WTC11 (cell line): Measurements from ENCODE around the gene SIX6. TPM values are rescaled to one million over a fixed set of nuclear protein-coding genes. Genes with fewer than 3 reads are reported as not detected.
A peak's percentile ranks its signal among the peaks of the same experiment; 100 is the strongest.
"Not testable (repeated sequence)": the region's sequence is repeated elsewhere in the genome, so short reads cannot be mapped to it uniquely, and the experiment has no call there.

Source experiments
- ATAC-seq: fragments of 200-7000 bp; cut with Tn5 transposase; 2 replicates; pipeline ENCODE4 v1.10.0; 2021; ENCODE audit warnings: mild to moderate bottlenecking, moderate library complexity
- Bru-seq: library from RNA; stranded (reverse); fragments of 400-500 nt; gene quantifications from one replicate; lab custom pipeline; 2021; lab: Mats Ljungman, UMichigan
- CTCF ChIA-PET: fragments of 300-600 bp; sonication (Branson Sonifier 250); formaldehyde crosslinking; loops from one replicate; lab custom pipeline; 2021; ENCODE audit warnings: antibody characterized with exemption; lab: Charles Lee
- POLR2A ChIA-PET: fragments of 350-600 bp; sonication (Branson Sonifier 250); formaldehyde crosslinking; loops from one replicate; lab custom pipeline; 2021; ENCODE audit warnings: antibody characterized with exemption; lab: Charles Lee
- DNase-seq: peaks from one replicate; pipeline ENCODE4 v3.0.0; 2021; ENCODE audit warnings: low spot score
- H3K27ac Mint-ChIP-seq: 2 replicates; pipeline ENCODE4 v1.8.0; 2021; ENCODE audit warnings: mixed read lengths
- H3K27me3 Mint-ChIP-seq: 2 replicates; pipeline ENCODE4 v1.8.0; 2021; ENCODE audit warnings: low read depth, mild to moderate bottlenecking, moderate library complexity, mixed read lengths
- H3K36me3 Mint-ChIP-seq: 2 replicates; pipeline ENCODE4 v1.8.0; 2021; ENCODE audit warnings: mixed read lengths
- H3K4me1 Mint-ChIP-seq: 2 replicates; pipeline ENCODE4 v1.8.0; 2022; ENCODE audit warnings: mixed read lengths
- H3K4me3 Mint-ChIP-seq: 2 replicates; pipeline ENCODE4 v1.8.0; 2021; ENCODE audit warnings: mild to moderate bottlenecking, moderate library complexity, mixed read lengths
- H3K9me3 Mint-ChIP-seq: 2 replicates; pipeline ENCODE4 v1.8.0; 2021; ENCODE audit warnings: mixed read lengths
- CDX4 ChIP-seq: fragments of 250-450 bp; sonication (Bioruptor Pico); IDR thresholded peaks from 2 replicates; pipeline ENCODE4 v1.9.0; 2021; ENCODE audit warnings: moderate library complexity, mild to moderate bottlenecking, inconsistent platforms, borderline replicate concordance
- ETV6 ChIP-seq: sonication (generic); formaldehyde crosslinking; IDR thresholded peaks from 2 replicates; pipeline ENCODE4 v1.8.1; 2022; ENCODE audit warnings: mild to moderate bottlenecking, missing genetic modification reagents
- FOXK1 ChIP-seq: sonication (generic); formaldehyde crosslinking; IDR thresholded peaks from 2 replicates; pipeline ENCODE4 v1.8.0; 2022; ENCODE audit warnings: mild to moderate bottlenecking, moderate library complexity, missing genetic modification reagents
- GTF2I ChIP-seq: fragments of 250-450 bp; sonication (Bioruptor Pico); conservative IDR thresholded peaks from 2 replicates; pipeline ENCODE4 v1.4.0; 2021; ENCODE audit warnings: mild to moderate bottlenecking
- HMGA2 ChIP-seq: fragments of 250-450 bp; sonication (Bioruptor Pico); IDR thresholded peaks from 2 replicates; pipeline ENCODE4 v1.4.0; 2021; ENCODE audit warnings: mild to moderate bottlenecking, moderate library complexity
- IRF2 ChIP-seq: sonication (generic); formaldehyde crosslinking; IDR thresholded peaks from 2 replicates; pipeline ENCODE4 v1.8.0; 2022; ENCODE audit warnings: low read depth, missing genetic modification reagents, borderline replicate concordance
- MYBL2 ChIP-seq: sonication (generic); formaldehyde crosslinking; IDR thresholded peaks from 2 replicates; pipeline ENCODE4 v1.8.1; 2023; ENCODE audit warnings: mild to moderate bottlenecking, moderate library complexity, missing genetic modification reagents
- NFE2L1 ChIP-seq: sonication (generic); formaldehyde crosslinking; IDR thresholded peaks from 2 replicates; pipeline ENCODE4 v1.8.1; 2023; ENCODE audit warnings: missing genetic modification reagents
- NFYB ChIP-seq: sonication (generic); formaldehyde crosslinking; conservative IDR thresholded peaks from 2 replicates; pipeline ENCODE4 v1.8.0; 2022; ENCODE audit warnings: low read depth, missing genetic modification reagents
- NR3C1 ChIP-seq: sonication (generic); formaldehyde crosslinking; conservative IDR thresholded peaks from 2 replicates; pipeline ENCODE4 v1.8.1; 2023; ENCODE audit warnings: low read depth, mild to moderate bottlenecking, missing genetic modification reagents
- RELA ChIP-seq: sonication (generic); formaldehyde crosslinking; IDR thresholded peaks from 2 replicates; pipeline ENCODE4 v1.8.1; 2022; ENCODE audit warnings: missing genetic modification reagents, mild to moderate bottlenecking, borderline replicate concordance
- RORB ChIP-seq: fragments of 250-450 bp; sonication (Bioruptor Pico); IDR thresholded peaks from 2 replicates; pipeline ENCODE4 v1.9.0; 2021; ENCODE audit warnings: mild to moderate bottlenecking
- SP1 ChIP-seq: sonication (generic); formaldehyde crosslinking; conservative IDR thresholded peaks from 2 replicates; pipeline ENCODE4 v1.8.1; 2022; ENCODE audit warnings: missing genetic modification reagents
- ZNF396 ChIP-seq: fragments of 250-450 bp; sonication (Bioruptor Pico); IDR thresholded peaks from 2 replicates; pipeline ENCODE4 v1.8.0; 2021; ENCODE audit warnings: mild to moderate bottlenecking, moderate library complexity, borderline replicate concordance
- ZNF512 ChIP-seq: sonication (generic); formaldehyde crosslinking; IDR thresholded peaks from 2 replicates; pipeline ENCODE4 v1.8.1; 2022; ENCODE audit warnings: missing genetic modification reagents, borderline replicate concordance
- long read RNA-seq, 3 experiments: library from RNA in 1 of 3; library from capped mRNA in 1 of 3; library from polyadenylated mRNA in 1 of 3; unstranded in 2 of 3; stranded (forward) in 1 of 3; transcript quantifications; one replicate each; pipeline ENCODE4 v2.0.0, GENCODE V29; 2021
- total RNA-seq: library from RNA; stranded (reverse); gene quantifications from 3 replicates; pipeline ENCODE4 v1.2.3, GENCODE V29; 2021
- TF ChIP-seq, protein P1 (sequence below): sonication (generic); formaldehyde crosslinking; IDR thresholded peaks from 2 replicates; pipeline ENCODE4 v1.8.0; 2022; ENCODE audit warnings: mild to moderate bottlenecking, missing genetic modification reagents
- TF ChIP-seq, protein P2 (sequence below): sonication (generic); formaldehyde crosslinking; IDR thresholded peaks from 2 replicates; pipeline ENCODE4 v1.8.0; 2022; ENCODE audit warnings: mild to moderate bottlenecking, missing genetic modification reagents
- TF ChIP-seq, protein P3 (sequence below): sonication (generic); formaldehyde crosslinking; IDR thresholded peaks from 2 replicates; pipeline ENCODE4 v1.8.1; 2023; ENCODE audit warnings: mild to moderate bottlenecking, missing genetic modification reagents, moderate library complexity
- TF ChIP-seq, protein P4 (sequence below): sonication (generic); formaldehyde crosslinking; IDR thresholded peaks from 2 replicates; pipeline ENCODE4 v1.8.1; 2022; ENCODE audit warnings: low read depth, missing genetic modification reagents, borderline replicate concordance

The SIX6 gene
- 0.07 TPM in 1 of 3 replicates, not detected in the others for total RNA-seq
- Bru-seq, nascent RNA = not detected
- long read RNA-seq, experiment 1 = 0 reads
- long read RNA-seq, experiment 2 = 0 reads
- long read RNA-seq, experiment 3 = 0 reads

DNA sequence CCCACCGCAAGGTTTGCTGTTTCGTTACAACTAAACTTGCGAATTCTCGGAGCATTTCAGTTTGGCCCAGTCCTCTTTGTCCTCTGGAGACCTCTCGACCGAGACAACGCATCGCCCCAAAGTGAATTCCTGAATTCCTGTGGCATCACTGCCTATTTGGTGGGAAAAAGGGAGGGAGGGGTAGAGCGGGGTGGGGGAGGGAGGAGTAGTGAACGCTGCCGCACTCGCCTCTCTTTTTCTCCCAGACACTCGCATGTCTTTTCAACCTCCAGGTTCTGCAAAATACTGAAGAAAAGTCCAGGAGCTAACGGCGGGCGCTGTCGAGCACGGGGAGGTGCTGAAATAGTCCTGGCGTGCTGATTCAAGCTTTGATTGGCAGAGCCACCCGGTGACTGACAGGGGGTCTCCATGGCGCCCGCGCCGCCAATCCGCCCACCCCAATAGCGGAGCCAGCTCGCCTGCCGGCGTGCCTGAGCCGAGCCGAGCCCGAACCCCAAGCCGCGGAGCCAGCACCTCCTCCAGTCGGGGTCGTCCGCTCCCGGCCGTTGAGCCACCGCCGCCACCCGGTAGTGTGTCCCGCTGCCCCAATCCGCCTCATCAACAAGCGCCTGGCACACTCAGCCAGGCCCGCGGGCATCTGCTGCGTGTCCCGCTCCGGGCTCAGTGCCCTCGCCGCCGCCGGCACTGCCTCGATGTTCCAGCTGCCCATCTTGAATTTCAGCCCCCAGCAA lies at the start of gene SIX6:
Gene SIX6, plus strand, starts transcription at position 440 of the 731 bp plus-strand sequence. Its CDS starts 253 bp downstream, at position 693.
- DNase-seq (peak; percentile 82), ATAC-seq (peak; percentile 38)
- Mint-ChIP-seq H3K9me3 (no peaks in the 10 kb centered on the region), H3K27me3 (peaks cover 100% of the 10 kb centered on the region), H3K27ac (no peak within 1 kb of the TSS), H3K36me3 (no peaks in the 10 kb centered on the region), H3K4me3 (peak within 1 kb of the TSS; percentile 72), H3K4me1 (peaks cover 75% of the 10 kb centered on the region)
- ChIA-PET POLR2A (interaction anchor here (0.6 to 1.1 kb wide), 2 partner anchors 260 to 532 kb away, joined by 3 to 4 read pairs; partner anchors contain the start of gene PPM1A), CTCF (interaction anchor here (0.7 to 4.7 kb wide), 6 partner anchors 33 to 243 kb away, joined by 3 to 22 read pairs (median 8); no protein-coding TSS in a partner anchor)
- no peak for TF ChIP-seq CDX4 (CRISPR knock-in tag)
- 0 out of 2 replicates have a peak, but pooled peaks have one; percentile 26 for TF ChIP-seq SP1
- TF ChIP-seq FOXK1 (CRISPR knock-in tag) = 0 out of 2 replicates have a peak, but pooled peaks have one; percentile 30
- peak; percentile 37; the same call in 1 of the 2 replicates for TF ChIP-seq NFYB
- TF ChIP-seq, protein P1, sequence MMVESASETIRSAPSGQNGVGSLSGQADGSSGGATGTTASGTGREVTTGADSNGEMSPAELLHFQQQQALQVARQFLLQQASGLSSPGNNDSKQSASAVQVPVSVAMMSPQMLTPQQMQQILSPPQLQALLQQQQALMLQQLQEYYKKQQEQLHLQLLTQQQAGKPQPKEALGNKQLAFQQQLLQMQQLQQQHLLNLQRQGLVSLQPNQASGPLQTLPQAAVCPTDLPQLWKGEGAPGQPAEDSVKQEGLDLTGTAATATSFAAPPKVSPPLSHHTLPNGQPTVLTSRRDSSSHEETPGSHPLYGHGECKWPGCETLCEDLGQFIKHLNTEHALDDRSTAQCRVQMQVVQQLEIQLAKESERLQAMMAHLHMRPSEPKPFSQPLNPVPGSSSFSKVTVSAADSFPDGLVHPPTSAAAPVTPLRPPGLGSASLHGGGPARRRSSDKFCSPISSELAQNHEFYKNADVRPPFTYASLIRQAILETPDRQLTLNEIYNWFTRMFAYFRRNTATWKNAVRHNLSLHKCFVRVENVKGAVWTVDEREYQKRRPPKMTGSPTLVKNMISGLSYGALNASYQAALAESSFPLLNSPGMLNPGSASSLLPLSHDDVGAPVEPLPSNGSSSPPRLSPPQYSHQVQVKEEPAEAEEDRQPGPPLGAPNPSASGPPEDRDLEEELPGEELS (CRISPR knock-in tag) = 0 out of 2 replicates have a peak, but pooled peaks have one; percentile 17
- peak; percentile 56; the same call in 1 of the 2 replicates for TF ChIP-seq ETV6 (CRISPR knock-in tag)

GRCh38 chr14:60480248-60480647 lies 28.7 kb upstream of the SIX6 start:
- H3K27me3 Mint-ChIP-seq, DNase-seq, H3K4me1 Mint-ChIP-seq, POLR2A ChIA-PET, H3K27ac Mint-ChIP-seq, CTCF ChIA-PET, H3K4me3 Mint-ChIP-seq, ATAC-seq: not testable (repeated sequence)
- peaks cover 17% of the 10 kb centered on the region for H3K36me3 Mint-ChIP-seq
- peaks cover 26% of the 10 kb centered on the region for H3K9me3 Mint-ChIP-seq

DNA sequence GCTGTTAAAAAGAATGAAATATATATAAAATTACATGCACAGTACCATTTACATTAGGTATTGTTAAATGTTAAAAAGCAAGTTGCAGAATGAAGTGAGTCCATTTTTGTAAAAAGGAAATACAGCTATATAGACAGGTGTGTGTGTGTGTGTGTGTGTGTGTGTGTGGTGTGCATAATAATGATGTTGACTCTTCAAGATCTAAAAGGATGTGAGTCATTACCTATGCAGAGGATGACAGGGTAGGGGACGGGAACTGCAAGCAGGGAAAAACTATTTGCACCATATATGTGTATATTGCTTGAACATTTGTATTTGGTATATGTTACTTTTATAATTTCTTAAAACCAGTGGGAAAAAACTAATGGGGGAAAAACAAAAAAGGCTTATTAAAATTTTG lies 26.2 kb upstream of the SIX6 start:
- H3K4me1 Mint-ChIP-seq = peaks cover 3% of the 10 kb centered on the region; the same call in 1 of the 2 replicates
- TF ChIP-seq IRF2 (CRISPR knock-in tag) = no peak
- TF ChIP-seq RORB = no peak
- no peak for TF ChIP-seq RELA (CRISPR knock-in tag)
- H3K27ac Mint-ChIP-seq = no peak overlapping the region
- H3K4me3 Mint-ChIP-seq = no peak overlapping the region
- DNase-seq (no peak), ATAC-seq (no peak)
- H3K9me3 Mint-ChIP-seq = peaks cover 14% of the 10 kb centered on the region
- ChIA-PET CTCF (no interaction called here), POLR2A (no interaction called here)
- no peaks in the 10 kb centered on the region; the same call in 1 of the 2 replicates for H3K27me3 Mint-ChIP-seq
- peaks cover 13% of the 10 kb centered on the region for H3K36me3 Mint-ChIP-seq

DNA sequence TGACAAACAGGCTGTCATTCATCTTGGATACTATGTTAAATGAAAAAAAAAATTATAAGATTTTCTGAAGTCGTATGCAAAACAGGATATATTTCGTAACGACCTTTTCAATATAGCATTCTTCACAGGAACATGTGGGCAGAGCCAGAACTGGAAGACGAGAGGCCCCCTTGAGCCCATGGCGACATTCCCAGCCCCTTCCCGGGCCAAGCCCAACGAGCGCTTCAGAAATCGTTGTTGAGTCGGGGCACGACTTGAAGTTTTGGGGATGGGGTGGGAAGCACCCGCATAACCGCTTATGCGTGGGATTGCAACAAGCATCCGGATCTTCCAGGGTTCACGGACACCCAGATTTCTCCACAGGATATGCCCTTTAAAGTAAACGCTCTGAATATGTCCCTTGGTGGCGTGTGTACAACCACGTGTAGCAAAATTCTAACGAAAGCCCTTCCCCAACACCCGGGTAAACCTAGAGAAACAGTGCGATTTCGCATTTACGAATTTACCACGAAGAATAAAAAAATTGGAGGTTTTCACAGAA lies 23.8 kb upstream of the SIX6 start:
- Mint-ChIP-seq H3K27ac (no peak overlapping the region), H3K27me3 (no peaks in the 10 kb centered on the region; the same call in 1 of the 2 replicates), H3K9me3 (peaks cover 8% of the 10 kb centered on the region), H3K4me1 (peaks cover 3% of the 10 kb centered on the region; the same call in 1 of the 2 replicates), H3K4me3 (peak overlapping the region; percentile 82), H3K36me3 (peaks cover 8% of the 10 kb centered on the region)
- POLR2A ChIA-PET = no interaction called here
- no peak for DNase-seq
- TF ChIP-seq MYBL2 (no peak), NR3C1 (CRISPR knock-in tag) (no peak), NFE2L1 (no peak), HMGA2 (CRISPR knock-in tag) (no peak), GTF2I (CRISPR knock-in tag) (no peak), ZNF512 (no peak), ZNF396 (CRISPR knock-in tag) (no peak), ETV6 (CRISPR knock-in tag) (no peak)
- TF ChIP-seq, protein P2, sequence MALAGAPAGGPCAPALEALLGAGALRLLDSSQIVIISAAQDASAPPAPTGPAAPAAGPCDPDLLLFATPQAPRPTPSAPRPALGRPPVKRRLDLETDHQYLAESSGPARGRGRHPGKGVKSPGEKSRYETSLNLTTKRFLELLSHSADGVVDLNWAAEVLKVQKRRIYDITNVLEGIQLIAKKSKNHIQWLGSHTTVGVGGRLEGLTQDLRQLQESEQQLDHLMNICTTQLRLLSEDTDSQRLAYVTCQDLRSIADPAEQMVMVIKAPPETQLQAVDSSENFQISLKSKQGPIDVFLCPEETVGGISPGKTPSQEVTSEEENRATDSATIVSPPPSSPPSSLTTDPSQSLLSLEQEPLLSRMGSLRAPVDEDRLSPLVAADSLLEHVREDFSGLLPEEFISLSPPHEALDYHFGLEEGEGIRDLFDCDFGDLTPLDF (CRISPR knock-in tag) = no peak
- TF ChIP-seq, protein P3, sequence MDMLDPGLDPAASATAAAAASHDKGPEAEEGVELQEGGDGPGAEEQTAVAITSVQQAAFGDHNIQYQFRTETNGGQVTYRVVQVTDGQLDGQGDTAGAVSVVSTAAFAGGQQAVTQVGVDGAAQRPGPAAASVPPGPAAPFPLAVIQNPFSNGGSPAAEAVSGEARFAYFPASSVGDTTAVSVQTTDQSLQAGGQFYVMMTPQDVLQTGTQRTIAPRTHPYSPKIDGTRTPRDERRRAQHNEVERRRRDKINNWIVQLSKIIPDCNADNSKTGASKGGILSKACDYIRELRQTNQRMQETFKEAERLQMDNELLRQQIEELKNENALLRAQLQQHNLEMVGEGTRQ = no peak
- TF ChIP-seq, protein P4, sequence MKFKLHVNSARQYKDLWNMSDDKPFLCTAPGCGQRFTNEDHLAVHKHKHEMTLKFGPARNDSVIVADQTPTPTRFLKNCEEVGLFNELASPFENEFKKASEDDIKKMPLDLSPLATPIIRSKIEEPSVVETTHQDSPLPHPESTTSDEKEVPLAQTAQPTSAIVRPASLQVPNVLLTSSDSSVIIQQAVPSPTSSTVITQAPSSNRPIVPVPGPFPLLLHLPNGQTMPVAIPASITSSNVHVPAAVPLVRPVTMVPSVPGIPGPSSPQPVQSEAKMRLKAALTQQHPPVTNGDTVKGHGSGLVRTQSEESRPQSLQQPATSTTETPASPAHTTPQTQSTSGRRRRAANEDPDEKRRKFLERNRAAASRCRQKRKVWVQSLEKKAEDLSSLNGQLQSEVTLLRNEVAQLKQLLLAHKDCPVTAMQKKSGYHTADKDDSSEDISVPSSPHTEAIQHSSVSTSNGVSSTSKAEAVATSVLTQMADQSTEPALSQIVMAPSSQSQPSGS (CRISPR knock-in tag) = no peak
- ATAC-seq = peak; percentile 32
- CTCF ChIA-PET = interaction anchor here (2.0 kb wide), 1 partner anchor 135 kb away, joined by 9 read pairs; no protein-coding TSS in a partner anchor
